Thyroid gland (tissue), 4 donors: ENCODE measurements around the gene RAB15.

ENCODE experiments used
- CTCF ChIP-seq, 6 experiments: fragments of 200-600 bp in 3 of 6; fragments of 450-650 bp in 3 of 6; sonication (generic) in 3 of 6; IDR thresholded peaks; one replicate each; pipeline ENCODE4 v1.5.1; 2016 to 2019; ENCODE audit warnings: antibody characterized with exemption in 6 of 6, mild to moderate bottlenecking in 2 of 6, inconsistent platforms in 1 of 6, moderate library complexity in 1 of 6
- POLR2A ChIP-seq, 2 donors: fragments of 450-650 bp; IDR thresholded peaks; one replicate each; pipeline ENCODE4 v1.6.1; 2017; ENCODE audit warnings: antibody characterized with exemption in 2 of 2, mild to moderate bottlenecking in 2 of 2, moderate library complexity in 1 of 2

- no peak for TF ChIP-seq CTCF (IDR thresholded peaks at IDR 0.05)
- no peak for TF ChIP-seq POLR2A (IDR thresholded peaks at IDR 0.05)
These were observed 3.5 kb downstream of the RAB15 start for GRCh38 chr14:64968651-64969050.
